ENCODE measurements around the gene EPSTI1.
A peak's percentile ranks its signal among the peaks of the same experiment; 100 is the strongest.
"Not testable (repeated sequence)": the region's sequence is repeated elsewhere in the genome, so short reads cannot be mapped to it uniquely, and the experiment has no call there.

EPSTI1 gene

GRCh38 chr13:43006893-43007631 lies 15.0 kb upstream of the EPSTI1 start:
- DNase-seq (ENCODE audit: low read depth, low spot score): no peak
- H3K27ac ChIP-seq: peak overlapping the region; percentile 16

- no peak for DNase-seq (ENCODE audit: low read depth, low spot score)
- peak overlapping the region; percentile 44 for H3K27ac ChIP-seq
These were observed 13.6 kb upstream of the EPSTI1 start for GRCh38 chr13:43005460-43006236.

- DNase-seq (ENCODE audit: low read depth, low spot score): no peak
- H3K27ac ChIP-seq: peak overlapping the region; percentile 88
These were observed 11.7 kb upstream of the EPSTI1 start for GRCh38 chr13:43003729-43004128.

DNA sequence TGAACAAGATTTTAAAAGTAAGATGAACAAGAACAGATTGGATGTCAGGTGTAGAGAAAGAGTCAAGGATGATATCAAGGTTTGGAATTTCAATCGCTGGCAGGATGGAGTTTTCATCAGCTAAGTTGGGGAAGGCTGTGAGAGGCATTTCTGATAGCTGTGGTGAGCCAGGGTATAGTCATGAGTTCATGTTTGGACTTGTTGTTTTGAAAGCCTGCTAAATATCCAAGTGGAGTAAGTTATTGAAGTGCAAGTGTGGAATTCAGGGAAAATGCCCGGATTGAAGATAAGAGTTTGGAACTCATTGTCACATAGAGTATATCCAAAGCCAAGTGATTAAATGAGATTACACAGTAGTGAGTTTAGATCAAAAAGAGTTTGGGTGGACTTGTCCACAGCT lies 11.0 kb upstream of the EPSTI1 start:
- DNase-seq (ENCODE audit: low read depth, low spot score): peak; percentile 58
- peak overlapping the region; percentile 88 for H3K27ac ChIP-seq

DNA sequence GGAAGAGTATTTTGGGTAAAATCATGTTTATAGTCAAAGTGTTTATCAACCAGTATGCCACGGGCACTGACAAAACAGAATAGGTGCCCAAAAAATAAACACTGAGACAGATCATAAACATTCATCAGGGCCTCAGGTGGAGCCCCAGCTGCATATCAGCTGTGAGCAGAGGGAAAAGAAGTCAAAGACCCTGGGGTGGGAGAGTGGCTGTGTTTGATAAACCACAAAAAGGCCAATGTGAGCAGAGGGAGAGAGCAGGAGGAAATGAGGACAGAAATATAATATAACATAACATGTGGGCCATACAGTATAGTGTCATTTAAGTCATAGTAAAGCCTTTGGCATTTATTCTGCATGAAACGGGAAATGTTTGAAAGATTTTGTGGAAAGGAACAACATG lies 10.0 kb upstream of the EPSTI1 start:
- peak overlapping the region; percentile 88 for H3K27ac ChIP-seq
- DNase-seq (ENCODE audit: low read depth, low spot score): no peak

GRCh38 chr13:43000676-43001075 lies 8.6 kb upstream of the EPSTI1 start:
- no peak overlapping the region for H3K27ac ChIP-seq
- DNase-seq (ENCODE audit: low read depth, low spot score): no peak

DNA sequence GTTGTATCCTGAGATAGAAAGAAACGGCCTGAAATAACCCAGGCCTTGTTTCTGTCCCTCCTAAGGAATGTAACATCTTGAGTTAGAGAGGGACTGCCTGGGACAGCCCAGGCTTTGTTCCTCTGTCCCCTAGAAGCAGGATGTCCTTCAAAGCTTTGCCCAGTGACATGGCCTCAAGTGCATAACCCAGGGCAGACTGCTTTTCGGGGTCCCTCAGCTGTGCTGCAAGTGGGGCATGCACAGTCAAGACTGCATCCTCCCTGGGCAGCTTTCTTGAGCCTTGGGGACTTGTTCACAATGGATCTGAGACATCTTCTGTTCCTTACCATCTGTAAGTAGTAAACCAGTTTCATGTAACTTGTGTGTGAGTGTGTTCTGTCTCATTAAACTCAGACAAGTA lies 7.5 kb upstream of the EPSTI1 start:
- DNase-seq (ENCODE audit: low read depth, low spot score): no peak
- H3K27ac ChIP-seq: no peak overlapping the region

DNA sequence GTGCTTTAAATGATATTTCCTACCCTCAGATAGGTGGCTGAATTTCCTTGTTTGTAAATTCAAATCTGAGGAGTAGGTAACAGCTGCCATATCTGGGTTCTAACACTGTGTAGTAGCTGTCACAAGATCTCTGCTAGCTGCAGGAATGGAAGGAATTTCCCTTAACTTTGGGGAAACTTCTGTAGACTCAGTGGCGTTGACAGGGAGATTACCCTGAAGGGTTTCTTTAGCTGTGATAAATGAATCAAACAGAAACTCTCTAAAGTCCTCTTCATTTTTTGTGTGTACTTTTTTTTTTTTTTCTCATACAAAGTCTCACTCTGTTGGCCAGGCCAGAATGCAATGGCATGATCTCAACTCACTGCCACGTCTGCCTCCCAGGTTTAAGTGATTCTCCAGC lies 5.3 kb upstream of the EPSTI1 start:
- peak overlapping the region; percentile 85 for H3K27ac ChIP-seq
- DNase-seq (ENCODE audit: low read depth, low spot score): no peak

- peak; percentile 78 for DNase-seq (ENCODE audit: low read depth, low spot score)
- peak overlapping the region; percentile 85 for H3K27ac ChIP-seq
These were observed 4.5 kb upstream of the EPSTI1 start for GRCh38 chr13:42996584-42996983.

DNA sequence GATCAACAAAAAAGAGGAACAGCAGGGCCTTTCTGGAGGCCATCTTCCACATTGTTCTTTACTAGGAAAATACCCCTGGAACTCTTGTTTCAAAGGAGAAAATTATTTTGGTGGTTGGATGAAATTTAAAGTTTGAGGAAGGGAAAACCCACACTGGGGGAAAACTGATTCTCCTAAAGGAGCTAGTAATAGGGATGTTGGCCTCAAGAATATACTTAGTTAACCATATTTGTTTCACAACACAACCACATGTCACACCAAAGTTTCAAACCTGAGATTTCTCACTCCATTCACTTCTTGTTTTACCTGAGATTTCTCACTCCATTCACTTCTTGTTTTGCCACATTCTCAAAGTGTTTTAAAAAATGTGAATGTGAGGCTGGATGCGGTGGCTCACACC lies 2.8 kb upstream of the EPSTI1 start:
- DNase-seq (ENCODE audit: low read depth, low spot score): no peak

GRCh38 chr13:42992764-42993122 lies 702 bp upstream of the EPSTI1 start:
- H3K27ac ChIP-seq: peak overlapping the region; percentile 43
- DNase-seq (ENCODE audit: low read depth, low spot score): no peak

More for the DNA sequence above, 2.8 kb upstream of the EPSTI1 start:
- H3K27ac ChIP-seq: no peak overlapping the region

GRCh38 chr13:42991233-42991897 lies 676 bp downstream of the EPSTI1 start:
- H3K27ac ChIP-seq: peak overlapping the region; percentile 43
- DNase-seq (ENCODE audit: low read depth, low spot score): not testable (repeated sequence)

GRCh38 chr13:42990291-42991232 lies 1.5 kb downstream of the EPSTI1 start:
- H3K27ac ChIP-seq: no peak overlapping the region
- no peak for DNase-seq (ENCODE audit: low read depth, low spot score)

DNA sequence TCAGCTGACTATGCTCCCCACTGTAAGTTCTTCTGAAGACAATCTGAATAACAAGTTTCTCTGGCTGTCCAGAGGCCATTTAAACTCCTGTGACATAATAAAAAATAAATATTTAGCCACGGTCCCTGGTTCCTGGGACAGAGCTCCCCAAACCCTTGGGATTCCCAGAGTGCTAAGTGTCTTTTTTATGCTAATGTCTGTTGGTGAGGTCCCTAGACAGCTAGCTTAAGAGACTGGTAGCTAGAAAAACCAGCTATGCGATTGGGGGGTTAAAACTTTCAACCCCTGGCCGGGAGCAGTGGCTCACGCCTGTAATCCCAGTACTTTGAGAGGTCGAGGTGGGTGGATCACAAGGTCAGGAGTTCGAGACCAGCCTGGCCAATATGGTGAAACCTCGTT lies 5.9 kb downstream of the EPSTI1 start:
- DNase-seq (ENCODE audit: low read depth, low spot score): no peak
- peak overlapping the region; percentile 29 for H3K27ac ChIP-seq

DNA sequence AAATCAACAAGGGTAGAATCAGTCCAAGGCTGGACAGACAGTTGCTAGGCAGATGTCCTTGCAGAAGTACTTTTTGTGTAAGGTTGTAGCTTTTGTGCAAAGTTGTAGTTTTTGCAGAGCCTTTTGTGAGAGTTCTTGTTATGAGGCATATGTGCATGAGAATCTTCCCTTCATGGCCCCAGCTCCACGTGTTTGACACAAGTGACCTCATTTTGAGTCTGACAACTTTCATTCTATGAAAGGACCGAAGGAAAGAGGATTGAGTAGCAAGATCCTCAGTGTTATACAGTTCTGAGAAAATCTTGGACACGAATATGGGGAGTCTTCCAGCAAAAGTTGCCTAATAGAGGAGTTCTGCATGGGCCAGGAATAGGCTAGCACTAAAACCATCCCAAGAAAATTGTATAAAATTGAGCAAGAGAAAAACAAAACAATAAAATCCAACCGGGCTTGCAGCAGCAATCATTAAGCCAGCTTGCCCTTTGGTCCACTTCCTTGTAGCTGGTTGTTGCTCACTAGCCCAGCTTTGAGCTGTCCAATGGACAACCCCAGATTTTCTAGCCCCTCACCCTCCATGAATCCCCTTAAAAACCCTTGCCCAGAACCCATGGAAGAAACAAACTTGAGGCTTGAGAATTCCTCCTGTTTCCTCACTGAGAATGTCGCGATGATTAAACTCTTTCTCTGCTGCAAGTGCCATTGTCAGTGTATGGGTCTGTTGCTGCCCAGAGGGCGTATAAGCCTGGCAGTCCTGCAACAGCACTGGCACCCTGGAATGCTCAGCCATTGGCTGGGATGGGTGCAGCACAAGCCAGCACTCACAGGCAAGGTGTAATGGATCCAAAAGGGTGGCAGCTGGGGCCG lies 6.5 kb downstream of the EPSTI1 start:
- H3K27ac ChIP-seq: peak overlapping the region; percentile 29
- no peak for DNase-seq (ENCODE audit: low read depth, low spot score)

DNA sequence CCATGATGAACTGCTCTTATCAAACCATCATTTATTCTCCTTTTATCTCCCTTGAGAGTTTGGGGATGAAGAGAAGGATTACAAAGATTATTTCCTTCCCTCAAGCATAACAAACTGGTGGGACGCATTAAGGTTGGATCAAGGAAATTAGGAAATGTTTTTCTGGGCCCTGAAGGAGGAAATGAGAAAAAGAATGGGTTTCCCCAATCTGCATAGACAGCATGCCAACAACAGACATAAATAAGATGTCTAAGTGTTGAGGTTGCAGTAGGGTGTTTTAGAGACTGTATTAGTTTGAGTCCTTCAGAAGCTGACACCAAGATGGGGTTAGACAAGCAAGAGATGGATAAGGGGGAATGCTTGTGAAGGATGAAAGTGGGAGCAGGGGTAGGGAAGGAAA lies 7.3 kb downstream of the EPSTI1 start:
- DNase-seq (ENCODE audit: low read depth, low spot score): no peak
- H3K27ac ChIP-seq: no peak overlapping the region

DNA sequence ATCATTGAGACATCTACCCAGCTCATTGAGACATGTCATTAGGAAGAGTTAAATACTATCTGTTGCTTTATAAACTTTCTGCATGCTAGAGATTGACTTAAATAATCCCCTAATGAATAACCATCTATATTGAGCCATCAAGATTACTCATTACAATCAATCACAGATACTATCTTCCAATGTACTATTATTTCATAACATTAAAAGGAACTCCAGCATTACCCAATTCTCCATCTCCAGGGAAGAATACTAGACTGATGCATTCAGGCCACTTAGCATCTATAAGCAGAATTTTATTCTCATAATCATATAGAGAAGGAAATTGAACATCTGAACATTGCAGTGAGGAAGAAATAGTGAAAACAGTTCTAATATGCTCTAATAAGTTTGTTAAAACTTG lies 8.0 kb downstream of the EPSTI1 start:
- DNase-seq (ENCODE audit: low read depth, low spot score): no peak
- H3K27ac ChIP-seq: no peak overlapping the region

DNA sequence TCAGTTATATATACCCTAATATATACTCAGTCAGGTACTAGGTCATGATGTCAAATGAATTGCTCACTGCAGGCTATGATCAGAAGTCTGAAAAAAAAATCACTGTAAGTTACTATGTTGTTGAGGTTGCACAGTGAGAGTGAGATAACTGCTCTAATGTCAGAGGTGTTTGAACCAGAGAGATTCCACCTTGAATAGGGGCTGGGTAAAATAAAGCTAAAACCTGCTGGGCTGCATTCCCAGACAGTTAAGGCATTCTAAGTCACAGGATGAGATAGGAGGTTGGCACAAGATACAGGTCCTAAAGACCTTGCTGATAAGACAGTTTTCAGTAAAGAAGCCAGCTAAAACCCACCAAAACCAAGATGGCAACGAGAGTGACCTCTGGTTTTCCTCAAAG lies 10.2 kb downstream of the EPSTI1 start:
- no peak for DNase-seq (ENCODE audit: low read depth, low spot score)

DNA sequence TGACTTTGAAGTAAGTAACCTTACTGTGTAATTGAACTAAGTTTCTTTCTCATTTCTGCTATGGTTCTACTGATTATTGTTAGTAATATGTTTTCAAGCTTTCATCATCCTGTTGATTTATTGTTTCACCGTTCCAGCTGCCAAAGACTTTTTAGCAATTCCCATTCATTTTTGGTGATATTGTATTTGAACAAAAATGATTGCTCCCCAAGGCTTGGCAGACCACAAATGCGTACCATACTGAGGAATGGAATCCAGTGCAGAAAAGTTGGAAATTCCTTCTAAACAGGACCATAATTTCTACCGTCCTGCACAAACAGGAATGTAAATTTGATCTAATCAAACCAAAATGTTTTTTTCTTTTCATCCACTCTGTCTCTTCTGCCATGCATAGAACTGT lies 10.7 kb downstream of the EPSTI1 start:
- peak overlapping the region; percentile 18 for H3K27ac ChIP-seq
- no peak for DNase-seq (ENCODE audit: low read depth, low spot score)

More for the DNA sequence above, 10.2 kb downstream of the EPSTI1 start:
- H3K27ac ChIP-seq: peak overlapping the region; percentile 18
